Urothelium cell line (cell line): ENCODE data around the gene ALDH1A1.
"Not testable (repeated sequence)": the region's sequence is repeated elsewhere in the genome, so short reads cannot be mapped to it uniquely, and the experiment has no call there.

Experiments
- DNase-seq: peaks from one replicate; pipeline ENCODE4 v3.0.0; 2011; ENCODE audit warnings: low spot score, mixed read lengths
- FAIRE-seq: peaks from 2 replicates; lab custom pipeline; 2011; peaks lifted over from hg19 to GRCh38; lab: Jason Lieb, UNC

Gene ALDH1A1

DNA sequence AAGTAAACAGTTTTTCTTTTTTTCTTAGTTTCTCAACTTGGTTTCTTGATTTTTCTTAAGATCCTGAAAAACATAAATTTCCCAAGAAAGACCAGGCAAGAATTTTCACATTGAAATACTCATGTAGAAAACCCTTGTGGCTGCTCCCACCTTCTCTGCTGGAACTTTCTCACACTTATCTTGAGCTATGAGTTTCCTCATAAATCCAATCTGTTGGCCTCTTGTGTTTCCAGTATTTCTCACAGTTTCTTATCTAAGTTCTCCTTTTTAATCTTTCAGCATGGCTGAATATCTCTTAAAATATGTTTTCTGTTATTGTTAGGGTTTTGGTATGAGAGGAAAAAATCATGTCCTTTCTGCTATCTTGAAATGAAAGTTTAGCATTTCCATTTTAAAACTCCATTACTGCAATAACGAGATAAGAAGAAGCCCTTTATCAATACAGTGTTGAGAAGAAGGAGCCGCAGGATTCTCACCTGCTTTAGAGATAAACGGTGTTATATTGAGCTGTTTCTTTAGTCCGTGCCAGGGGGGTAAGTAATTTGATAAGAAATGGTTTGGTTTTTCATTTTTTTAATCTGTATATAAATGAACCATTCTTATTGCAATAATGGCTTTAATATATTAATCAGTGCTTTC is 89.3 kb downstream of the ALDH1A1 start:
- FAIRE-seq (no peak), DNase-seq (no peak)

DNA sequence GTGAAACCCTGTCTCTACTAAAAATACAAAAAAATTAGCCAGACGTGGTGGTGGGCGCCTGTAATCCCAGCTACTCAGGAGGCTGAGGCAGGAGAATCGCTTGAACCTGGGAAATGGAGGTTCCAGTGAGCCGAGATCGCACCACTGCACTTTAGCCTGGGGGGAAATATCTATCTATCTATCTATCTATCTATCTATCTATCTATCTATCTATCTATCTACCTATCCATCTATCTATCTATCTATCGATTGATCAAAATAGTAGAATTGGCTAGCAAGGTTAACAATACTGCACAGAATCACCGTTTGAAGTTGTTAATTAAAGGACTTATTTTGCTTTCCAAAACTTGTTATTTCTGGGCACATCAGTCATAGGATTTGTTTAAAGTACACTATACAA is 90.1 kb downstream of the ALDH1A1 start:
- not testable (repeated sequence) for DNase-seq, FAIRE-seq

- DNase-seq (peak; percentile 12), FAIRE-seq (no peak)
Measured at GRCh38 chr9:72858089-72858912, 94.6 kb downstream of the ALDH1A1 start.

- DNase-seq, result no peak
- FAIRE-seq, result no peak
Measured at GRCh38 chr9:72857624-72857996, 95.2 kb downstream of the ALDH1A1 start.

- DNase-seq (peak; percentile 46), FAIRE-seq (no peak)
Measured at GRCh38 chr9:72856972-72857623, 95.8 kb downstream of the ALDH1A1 start.

- DNase-seq (no peak), FAIRE-seq (no peak)
Measured at GRCh38 chr9:72855890-72856523, 96.8 kb downstream of the ALDH1A1 start.

DNA sequence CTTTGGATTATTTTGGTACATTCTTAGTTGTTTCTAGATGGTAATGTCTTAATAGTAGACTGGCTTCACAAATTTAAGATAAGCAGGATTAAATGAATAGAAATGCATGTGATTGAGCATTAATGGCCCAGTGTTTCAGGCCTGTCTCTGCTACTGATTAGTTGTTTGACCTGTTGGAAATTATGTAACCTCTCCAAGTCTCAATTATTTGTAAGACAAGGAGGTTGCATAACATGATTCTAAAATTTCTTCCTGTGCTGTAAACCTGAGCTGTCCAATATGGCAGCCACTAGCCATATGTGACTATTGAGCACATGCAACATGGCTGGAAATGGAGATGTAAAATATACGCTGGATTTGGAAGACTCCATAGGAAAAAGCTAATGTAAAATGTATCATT is 97.5 kb downstream of the ALDH1A1 start:
- DNase-seq (no peak), FAIRE-seq (no peak)
